Measurements from ENCODE around the gene GALNT16. TPM values are rescaled to one million over a fixed set of nuclear protein-coding genes. Genes with fewer than 3 reads are reported as not detected.
"Not testable (repeated sequence)": the region's sequence is repeated elsewhere in the genome, so short reads cannot be mapped to it uniquely, and the experiment has no call there.

Gene GALNT16
- total RNA-seq: 3.5 TPM
- long read RNA-seq, partial matches to known transcripts: 0 of 5 reads
- long read RNA-seq, other reads (novel, unspliced or antisense): 3 of 5 reads

- no peaks in the 10 kb centered on the region for H3K9me3 ChIP-seq
- peaks cover 8% of the 10 kb centered on the region for H3K4me1 ChIP-seq
- no peak within 1 kb of the TSS for H3K27ac ChIP-seq
- TF ChIP-seq CTCF (IDR thresholded peaks at IDR 0.05): no peak
- intact Hi-C loops (cut with DNase I): no loop called here
- ATAC-seq: peak; percentile 31 to 49
- peaks cover 61% of the 10 kb centered on the region for H3K27me3 ChIP-seq (ENCODE audit: low read depth)
- DNase-seq: no peak
- peak within 1 kb of the TSS; percentile 59 for H3K4me3 ChIP-seq
- no peaks in the 10 kb centered on the region for H3K36me3 ChIP-seq
These were observed at the start of gene GALNT16 for GRCh38 chr14:69259527-69260189. TSS of gene GALNT16 (plus strand) at chr14:69260158. CDS start at chr14:69260291, 133 bp downstream.

GRCh38 chr14:69214393-69214792 is 45.6 kb upstream of the GALNT16 start:
- no peak for DNase-seq
- no peak overlapping the region for H3K4me3 ChIP-seq
- H3K36me3 ChIP-seq: peaks cover 32% of the 10 kb centered on the region
- H3K27me3 ChIP-seq (ENCODE audit: low read depth): no peaks in the 10 kb centered on the region
- no peak overlapping the region for H3K27ac ChIP-seq
- no peak for TF ChIP-seq CTCF (IDR thresholded peaks at IDR 0.05)
- H3K4me1 ChIP-seq: no peaks in the 10 kb centered on the region
- no peaks in the 10 kb centered on the region for H3K9me3 ChIP-seq
- peak; percentile 37 to 68 for ATAC-seq
- intact Hi-C loops (cut with DNase I): no loop called here

GRCh38 chr14:69217663-69218062 is 42.3 kb upstream of the GALNT16 start:
- H3K27ac ChIP-seq; H3K4me3 ChIP-seq; intact Hi-C loops (cut with DNase I); H3K4me1 ChIP-seq; H3K27me3 ChIP-seq (ENCODE audit: low read depth); DNase-seq; H3K9me3 ChIP-seq; ATAC-seq: not testable (repeated sequence)
- peaks cover 22% of the 10 kb centered on the region for H3K36me3 ChIP-seq

- H3K4me3 ChIP-seq: no peak overlapping the region
- no peak for DNase-seq
- no peaks in the 10 kb centered on the region for H3K4me1 ChIP-seq
- H3K27ac ChIP-seq: no peak overlapping the region
- intact Hi-C loops (cut with DNase I): no loop called here
- ATAC-seq: no peak
- H3K9me3 ChIP-seq: no peaks in the 10 kb centered on the region
- no peak for TF ChIP-seq CTCF (IDR thresholded peaks at IDR 0.05)
- H3K27me3 ChIP-seq (ENCODE audit: low read depth): no peaks in the 10 kb centered on the region
- H3K36me3 ChIP-seq: peaks cover 26% of the 10 kb centered on the region
These were observed 35.0 kb upstream of the GALNT16 start for GRCh38 chr14:69224946-69225345.

GRCh38 chr14:69226178-69226577 is 33.8 kb upstream of the GALNT16 start:
- intact Hi-C loops (cut with DNase I): no loop called here
- no peak overlapping the region for H3K4me3 ChIP-seq
- TF ChIP-seq CTCF (IDR thresholded peaks at IDR 0.05): no peak
- H3K9me3 ChIP-seq: no peaks in the 10 kb centered on the region
- H3K27ac ChIP-seq: no peak overlapping the region
- ATAC-seq: no peak
- H3K4me1 ChIP-seq: no peaks in the 10 kb centered on the region
- no peaks in the 10 kb centered on the region for H3K27me3 ChIP-seq (ENCODE audit: low read depth)
- no peak for DNase-seq
- H3K36me3 ChIP-seq: peaks cover 39% of the 10 kb centered on the region

GRCh38 chr14:69226736-69227135 is 33.2 kb upstream of the GALNT16 start:
- H3K4me1 ChIP-seq: no peaks in the 10 kb centered on the region
- ATAC-seq (no peak), DNase-seq (no peak)
- no peaks in the 10 kb centered on the region for H3K9me3 ChIP-seq
- H3K27ac ChIP-seq: no peak overlapping the region
- H3K4me3 ChIP-seq: no peak overlapping the region
- TF ChIP-seq CTCF (IDR thresholded peaks at IDR 0.05): no peak
- no peaks in the 10 kb centered on the region for H3K27me3 ChIP-seq (ENCODE audit: low read depth)
- intact Hi-C loops (cut with DNase I): no loop called here
- H3K36me3 ChIP-seq: peaks cover 44% of the 10 kb centered on the region

Data from lower lobe of right lung (tissue), 2 donors.